Panc1 (cell line): ENCODE results near the gene PMS2.

Source experiments
- CTCF ChIP-seq: fragments of 450-650 bp; IDR thresholded peaks from 2 replicates; pipeline ENCODE4 v1.5.1; 2017; ENCODE audit warnings: mild to moderate bottlenecking
- POLR2AphosphoS5 ChIP-seq: IDR thresholded peaks from 2 replicates; pipeline ENCODE4 v1.6.1; 2012; ENCODE audit warnings: mild to moderate bottlenecking, low read depth, low read length, moderate library complexity

GRCh38 chr7:6026011-6026819 is 17.4 kb upstream of the PMS2 start:
- TF ChIP-seq POLR2AphosphoS5 (no peak; the same call in 1 of the 2 replicates), CTCF (no peak)
